H1 (cell line): ENCODE results near the gene UNC5B. TPM values are rescaled to one million over a fixed set of nuclear protein-coding genes. Genes with fewer than 3 reads are reported as not detected.

Experiments
- CTCF ChIA-PET: fragments of 300-600 bp; sonication (Branson Sonifier 250); formaldehyde crosslinking; loops from one replicate; lab custom pipeline; 2021; ENCODE audit not compliant: partially characterized antibody; lab: Charles Lee
- POLR2A ChIA-PET: fragments of 300-600 bp; sonication (Branson Sonifier 250); formaldehyde crosslinking; loops from one replicate; lab custom pipeline; 2021; ENCODE audit warnings: inconsistent platforms; ENCODE audit not compliant: partially characterized antibody; lab: Charles Lee
- DNase-seq, 2 experiments: peaks; one replicate each; pipeline versions ENCODE4 v3.0.0 to v3.0.0-alpha.2; 2010 to 2022; ENCODE audit warnings: low spot score in 2 of 2, low read depth in 1 of 2, mixed read lengths in 1 of 2
- FAIRE-seq: peaks from 2 replicates; lab custom pipeline; 2011; peaks lifted over from hg19 to GRCh38; lab: Jason Lieb, UNC
- H2AFZ ChIP-seq: 2 replicates; pipeline ENCODE4 v1.8.1; 2012; ENCODE audit warnings: low read length, inconsistent platforms
- H2AK5ac ChIP-seq: 2 replicates; pipeline ENCODE4 v1.6.1; 2013; ENCODE audit warnings: low read depth, low read length
- H2BK120ac ChIP-seq: replicated peaks from 2 replicates; pipeline ENCODE3; 2013; ENCODE audit warnings: low read depth, low read length, inconsistent platforms
- H2BK12ac ChIP-seq: 2 replicates; pipeline ENCODE4 v1.6.1; 2013; ENCODE audit warnings: low read depth, low read length
- H2BK15ac ChIP-seq: 2 replicates; pipeline ENCODE4 v1.6.1; 2013; ENCODE audit warnings: low read length
- H2BK20ac ChIP-seq: 2 replicates; pipeline ENCODE4 v1.6.1; 2013; ENCODE audit warnings: low read length
- H2BK5ac ChIP-seq: 2 replicates; pipeline ENCODE4 v1.6.1; 2013; ENCODE audit warnings: low read depth, low read length
- H3K14ac ChIP-seq: 2 replicates; pipeline ENCODE4 v1.6.1; 2013; ENCODE audit warnings: inconsistent platforms; ENCODE audit not compliant: insufficient read length
- H3K18ac ChIP-seq: 2 replicates; pipeline ENCODE4 v1.6.1; 2013; ENCODE audit warnings: low read length; ENCODE audit errors: extremely low read depth
- H3K23ac ChIP-seq: 2 replicates; pipeline ENCODE4 v1.6.1; 2013; ENCODE audit warnings: inconsistent platforms; ENCODE audit not compliant: insufficient read length
- H3K23me2 ChIP-seq: 2 replicates; pipeline ENCODE4 v1.6.1; 2013; ENCODE audit warnings: low read depth, low read length
- H3K27ac ChIP-seq: 2 replicates; pipeline ENCODE4 v1.6.1; 2011; ENCODE audit warnings: low read depth, low read length, inconsistent platforms
- H3K27me3 ChIP-seq, 4 experiments: replicated peaks in 1 of 4; 1 replicate in 1 of 4; 2 replicates in 3 of 4; pipeline versions ENCODE4 v1.6.1 to v1.8.1; 2011 to 2013; ENCODE audit warnings: low read length in 3 of 4, mild to moderate bottlenecking in 3 of 4, inconsistent platforms in 2 of 4, mixed read lengths in 2 of 4, moderate library complexity in 1 of 4; ENCODE audit not compliant: control insufficient read depth in 3 of 4, insufficient read depth in 3 of 4; ENCODE audit errors: extremely low read depth in 1 of 4
- H3K36me3 ChIP-seq, 4 experiments: 2 replicates each; pipeline versions ENCODE4 v1.6.1 to v1.8.1; 2011 to 2013; ENCODE audit warnings: mild to moderate bottlenecking in 4 of 4, low read length in 3 of 4, moderate library complexity in 2 of 4, control low read depth in 1 of 4, inconsistent platforms in 1 of 4; ENCODE audit not compliant: insufficient read depth in 4 of 4, control insufficient read depth in 2 of 4
- H3K4ac ChIP-seq: replicated peaks from 2 replicates; pipeline ENCODE3; 2013; ENCODE audit warnings: low read length, low read depth, mixed read lengths, inconsistent platforms; ENCODE audit not compliant: insufficient read length
- H3K4me1 ChIP-seq, 4 experiments: replicated peaks in 1 of 4; 1 replicate in 1 of 4; 2 replicates in 3 of 4; pipeline versions ENCODE4 v1.6.1 to v1.8.1; 2011 to 2013; ENCODE audit warnings: low read length in 3 of 4, inconsistent platforms in 2 of 4, mixed read lengths in 1 of 4; ENCODE audit not compliant: insufficient read depth in 4 of 4, control insufficient read depth in 3 of 4
- H3K4me2 ChIP-seq, 2 experiments: 2 replicates each; pipeline versions ENCODE4 v1.6.1 to v1.8.1; 2011 to 2013; ENCODE audit warnings: low read depth in 2 of 2, low read length in 2 of 2, control low read depth in 1 of 2, inconsistent platforms in 1 of 2, mild to moderate bottlenecking in 1 of 2; ENCODE audit not compliant: insufficient read depth in 1 of 2
- H3K4me3 ChIP-seq, 4 experiments: fragments of 200-600, 300-600 bp in 1 of 4; sonication (generic), shearing (Covaris generic), sonication (Bioruptor Twin) in 1 of 4; 2 replicates each; pipeline versions ENCODE4 v1.5.1 to v1.8.1; 2011 to 2016; ENCODE audit warnings: low read length in 4 of 4, low read depth in 3 of 4, control low read depth in 2 of 4, inconsistent platforms in 2 of 4, mild to moderate bottlenecking in 2 of 4, mixed read lengths in 1 of 4, moderate library complexity in 1 of 4; ENCODE audit not compliant: insufficient read depth in 2 of 4; ENCODE audit errors: extremely low read depth in 1 of 4
- H3K56ac ChIP-seq: replicated peaks from 2 replicates; pipeline ENCODE3; 2013; ENCODE audit warnings: low read depth, mild to moderate bottlenecking, mixed read lengths, low read length, inconsistent platforms; ENCODE audit not compliant: insufficient read length
- H3K79me1 ChIP-seq: 2 replicates; pipeline ENCODE4 v1.6.1; 2013; ENCODE audit warnings: low read depth, low read length, control low read depth
- H3K79me2 ChIP-seq, 2 experiments: 2 replicates each; pipeline versions ENCODE4 v1.6.1 to v1.8.1; 2012 to 2013; ENCODE audit warnings: low read length in 2 of 2, mild to moderate bottlenecking in 2 of 2, inconsistent platforms in 1 of 2; ENCODE audit not compliant: insufficient read depth in 2 of 2, control insufficient read depth in 1 of 2
- H3K9ac ChIP-seq, 4 experiments: replicated peaks in 1 of 4; 1 replicate in 1 of 4; 2 replicates in 3 of 4; pipeline versions ENCODE4 v1.6.1 to v1.8.1; 2011 to 2013; ENCODE audit warnings: low read depth in 3 of 4, low read length in 3 of 4, control low read depth in 2 of 4, mild to moderate bottlenecking in 2 of 4, moderate library complexity in 2 of 4, inconsistent platforms in 1 of 4; ENCODE audit errors: extremely low read depth in 1 of 4
- H3K9me3 ChIP-seq, 2 experiments: 2 replicates each; pipeline versions ENCODE4 v1.6.1 to v1.8.1; 2012 to 2013; ENCODE audit warnings: mild to moderate bottlenecking in 2 of 2, moderate library complexity in 2 of 2, control low read depth in 1 of 2, inconsistent platforms in 1 of 2, low read depth in 1 of 2, low read length in 1 of 2, mixed read lengths in 1 of 2; ENCODE audit not compliant: insufficient read depth in 2 of 2
- H4K20me1 ChIP-seq, 2 experiments: replicated peaks in 1 of 2; 2 replicates each; pipeline versions ENCODE3 to v1.8.1; 2011 to 2013; ENCODE audit warnings: inconsistent platforms in 2 of 2, low read length in 2 of 2, mild to moderate bottlenecking in 1 of 2; ENCODE audit not compliant: insufficient read depth in 2 of 2, control insufficient read depth in 1 of 2
- H4K5ac ChIP-seq: 2 replicates; pipeline ENCODE4 v1.6.1; 2013; ENCODE audit warnings: low read length, low read depth, mixed read lengths, inconsistent platforms; ENCODE audit not compliant: insufficient read length
- H4K8ac ChIP-seq: 2 replicates; pipeline ENCODE4 v1.8.0; 2013; ENCODE audit warnings: mild to moderate bottlenecking, moderate library complexity, low read length, inconsistent platforms; ENCODE audit not compliant: insufficient read depth; ENCODE audit errors: extremely low read depth
- H4K91ac ChIP-seq: replicated peaks from 2 replicates; pipeline ENCODE3; 2013; ENCODE audit warnings: low read length, mixed read lengths, inconsistent platforms; ENCODE audit not compliant: insufficient read length
- CTCF ChIP-seq, 3 experiments: IDR thresholded peaks; 1 replicate in 2 of 3; 2 replicates in 1 of 3; pipeline versions ENCODE4 v1.5.1 to v1.6.1; 2011; ENCODE audit warnings: low read length in 3 of 3, mild to moderate bottlenecking in 3 of 3, inconsistent platforms in 2 of 3, low read depth in 1 of 3, moderate library complexity in 1 of 3; ENCODE audit not compliant: insufficient read depth in 1 of 3; ENCODE audit errors: control extremely low read depth in 1 of 3
- GABPA ChIP-seq: IDR thresholded peaks from 2 replicates; pipeline ENCODE4 v1.6.1; 2011; ENCODE audit warnings: mild to moderate bottlenecking, low read length, moderate library complexity, borderline replicate concordance; ENCODE audit not compliant: insufficient read depth
- RAD21 ChIP-seq, 2 experiments: IDR thresholded peaks in 1 of 2; conservative IDR thresholded peaks in 1 of 2; 2 replicates each; pipeline ENCODE4 v1.6.1; 2011; ENCODE audit warnings: low read depth in 2 of 2, low read length in 2 of 2, improper control_type of control experiment in 1 of 2, inconsistent platforms in 1 of 2, mild to moderate bottlenecking in 1 of 2, moderate library complexity in 1 of 2
- WGBS, 2 experiments: shearing (Covaris generic) in 1 of 2; methylation state at CpG; one replicate each; pipeline versions ENCODE4 v1.1.6 to v1.1.7; 2013 to 2015; ENCODE audit warnings: low lambda C conversion rate in 2 of 2, mixed read lengths in 2 of 2, inconsistent platforms in 1 of 2, low coverage in 1 of 2, missing lambda C conversion rate in 1 of 2; ENCODE audit not compliant: insufficient replicate concordance in 2 of 2, insufficient coverage in 1 of 2, insufficient read length in 1 of 2; ENCODE audit errors: extremely low coverage in 1 of 2, missing lambda C conversion rate in 1 of 2; 5-methylcytosine and 5-hydroxymethylcytosine counted together
- polyA plus RNA-seq, 7 experiments: library from polyadenylated mRNA; depleted of rRNA in 3 of 7; stranded (reverse) in 5 of 7; unstranded in 2 of 7; fragments of >200 nt in 5 of 7; fragments of 200-250 nt in 2 of 7; gene quantifications; 1 replicate in 5 of 7; 2 replicates in 1 of 7; 4 replicates in 1 of 7; pipeline versions ENCODE4 v1.2.1 to v1.2.3, GENCODE V29; 2011 to 2013; ENCODE audit warnings: missing spikeins in 2 of 7, mixed read lengths in 2 of 7
- total RNA-seq: library from RNA; stranded (reverse); fragmentation: NEBNext Ultra II Directional; extraction: Animal tissue kit (Norgen Biotek cat#: 25700); gene quantifications from 2 replicates; pipeline ENCODE4 v1.2.1, GENCODE V29; 2021

Gene UNC5B
- total and polyA plus RNA-seq, 2 of the 8 experiments (the other 6 are each of a cell fraction or from before 2014, with no cell fraction given): 27.9 to 31.8 TPM

- H2AK5ac ChIP-seq: no peak overlapping the region
- no peak overlapping the region for H2AFZ ChIP-seq
- H3K79me2 ChIP-seq: no peaks in the 10 kb centered on the region
- TF ChIP-seq RAD21 (IDR thresholded peaks at IDR 0.05 in 1 of 2, conservative IDR thresholded peaks at IDR 0.05 in 1 of 2; ENCODE audit: low read depth in 2 of 2, low read length in 2 of 2) (0 out of 4 replicates have a peak, but pooled peaks of 1 of the 2 experiments have one; percentile 9), CTCF (IDR thresholded peaks at IDR 0.05; ENCODE audit: control extremely low read depth in 1 of 3, insufficient read depth in 1 of 3, low read depth in 1 of 3, low read length in 3 of 3) (0 out of 4 replicates have a peak, but pooled peaks of 1 of the 3 experiments have one; percentile 9), GABPA (no peak)
- no peak overlapping the region; the same call in 1 of the 2 replicates for H4K8ac ChIP-seq
- no peak overlapping the region for H2BK20ac ChIP-seq
- H3K9ac ChIP-seq: no peak overlapping the region
- no peak overlapping the region for H3K27ac ChIP-seq
- no peak overlapping the region for H3K23ac ChIP-seq
- ChIA-PET POLR2A (interaction anchor here (2.1 kb wide), 1 partner anchor 27 kb away, joined by 5 read pairs; no protein-coding TSS in a partner anchor), CTCF (interaction anchor here (0.7 to 22.4 kb wide), 34 partner anchors 9 to 511 kb away, joined by 3 to 401 read pairs (median 5); no protein-coding TSS in a partner anchor)
- H3K14ac ChIP-seq: no peak overlapping the region
- H3K18ac ChIP-seq: no peak overlapping the region; the same call in 1 of the 2 replicates
- no peak overlapping the region for H3K4ac ChIP-seq
- H3K4me3 ChIP-seq: no peak overlapping the region
- H4K91ac ChIP-seq: no peak overlapping the region
- H3K9me3 ChIP-seq: no peaks in the 10 kb centered on the region
- H2BK120ac ChIP-seq: no peak overlapping the region
- no peaks in the 10 kb centered on the region for H4K20me1 ChIP-seq
- H3K36me3 ChIP-seq: peaks cover 0 to 3% (median 1%) of the 10 kb centered on the region in 4 experiments; a peak in 4 of 8 replicates
- H2BK15ac ChIP-seq: no peak overlapping the region
- no peak overlapping the region for H2BK12ac ChIP-seq
- no peaks in the 10 kb centered on the region for H3K23me2 ChIP-seq
- no peak for DNase-seq
- no peak for FAIRE-seq
- peaks cover 0 to 9% (median 3%) of the 10 kb centered on the region in 4 experiments; a peak in 4 of 7 replicates for H3K27me3 ChIP-seq
- 74% methylated on average over 6 of the region's 6 CpGs; no CpG with 5 or more reads in 1 of the 2 experiments for WGBS, 2 experiments
- no peak overlapping the region for H2BK5ac ChIP-seq
- H4K5ac ChIP-seq: no peak overlapping the region
- H3K4me1 ChIP-seq: peaks cover 2 to 10% (median 3%) of the 10 kb centered on the region in 4 experiments; a peak in 4 of 7 replicates
- no peak overlapping the region for H3K4me2 ChIP-seq
- H3K56ac ChIP-seq: no peak overlapping the region
- H3K79me1 ChIP-seq: no peaks in the 10 kb centered on the region
These were observed 105.4 kb downstream of the UNC5B start for GRCh38 chr10:71317739-71318138.
